ENCODE data around the gene MAPK10. TPM values are rescaled to one million over a fixed set of nuclear protein-coding genes. Genes with fewer than 3 reads are reported as not detected.

Gene MAPK10
- total RNA-seq, 1 donor from 2014 or later = 2.0 TPM

- Mint-ChIP-seq H3K27me3 (ENCODE audit: unreplicated experiment) (no peaks in the 10 kb centered on the region), H3K4me3 (ENCODE audit: unreplicated experiment) (no peak overlapping the region), H3K4me1 (ENCODE audit: unreplicated experiment) (no peaks in the 10 kb centered on the region), H3K27ac (ENCODE audit: unreplicated experiment) (no peak overlapping the region), H3K9me3 (ENCODE audit: unreplicated experiment) (peaks cover 4% of the 10 kb centered on the region), H3K36me3 (ENCODE audit: low read depth, unreplicated experiment) (peaks cover 3% of the 10 kb centered on the region)
- TF ChIP-seq, protein P1, sequence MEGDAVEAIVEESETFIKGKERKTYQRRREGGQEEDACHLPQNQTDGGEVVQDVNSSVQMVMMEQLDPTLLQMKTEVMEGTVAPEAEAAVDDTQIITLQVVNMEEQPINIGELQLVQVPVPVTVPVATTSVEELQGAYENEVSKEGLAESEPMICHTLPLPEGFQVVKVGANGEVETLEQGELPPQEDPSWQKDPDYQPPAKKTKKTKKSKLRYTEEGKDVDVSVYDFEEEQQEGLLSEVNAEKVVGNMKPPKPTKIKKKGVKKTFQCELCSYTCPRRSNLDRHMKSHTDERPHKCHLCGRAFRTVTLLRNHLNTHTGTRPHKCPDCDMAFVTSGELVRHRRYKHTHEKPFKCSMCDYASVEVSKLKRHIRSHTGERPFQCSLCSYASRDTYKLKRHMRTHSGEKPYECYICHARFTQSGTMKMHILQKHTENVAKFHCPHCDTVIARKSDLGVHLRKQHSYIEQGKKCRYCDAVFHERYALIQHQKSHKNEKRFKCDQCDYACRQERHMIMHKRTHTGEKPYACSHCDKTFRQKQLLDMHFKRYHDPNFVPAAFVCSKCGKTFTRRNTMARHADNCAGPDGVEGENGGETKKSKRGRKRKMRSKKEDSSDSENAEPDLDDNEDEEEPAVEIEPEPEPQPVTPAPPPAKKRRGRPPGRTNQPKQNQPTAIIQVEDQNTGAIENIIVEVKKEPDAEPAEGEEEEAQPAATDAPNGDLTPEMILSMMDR (IDR thresholded peaks at IDR 0.05; ENCODE audit: unreplicated experiment) = no peak
- no peak for DNase-seq (ENCODE audit: low spot score)
Measured at GRCh38 chr4:86108834-86109233, 251.0 kb downstream of the MAPK10 start.

DNA sequence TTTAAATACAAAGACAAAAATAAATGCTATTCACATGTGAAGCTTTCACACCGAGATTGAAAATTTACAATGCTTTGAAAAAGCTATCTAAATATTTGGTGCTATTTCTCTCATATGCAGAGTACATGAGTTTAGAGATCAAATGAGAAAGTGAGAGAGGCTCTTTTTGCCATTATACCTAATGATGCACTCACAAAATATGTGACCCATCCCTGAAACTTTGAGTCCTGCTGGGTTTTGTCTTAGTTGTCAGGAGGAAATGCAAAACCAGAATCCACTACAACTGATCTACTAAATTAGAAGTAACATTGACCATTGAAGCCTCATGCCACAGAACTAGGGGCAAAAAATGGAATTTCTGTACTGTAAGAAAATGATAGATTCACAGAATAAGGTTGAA lies 251.7 kb downstream of the MAPK10 start:
- no peak for DNase-seq (ENCODE audit: low spot score)

DNA sequence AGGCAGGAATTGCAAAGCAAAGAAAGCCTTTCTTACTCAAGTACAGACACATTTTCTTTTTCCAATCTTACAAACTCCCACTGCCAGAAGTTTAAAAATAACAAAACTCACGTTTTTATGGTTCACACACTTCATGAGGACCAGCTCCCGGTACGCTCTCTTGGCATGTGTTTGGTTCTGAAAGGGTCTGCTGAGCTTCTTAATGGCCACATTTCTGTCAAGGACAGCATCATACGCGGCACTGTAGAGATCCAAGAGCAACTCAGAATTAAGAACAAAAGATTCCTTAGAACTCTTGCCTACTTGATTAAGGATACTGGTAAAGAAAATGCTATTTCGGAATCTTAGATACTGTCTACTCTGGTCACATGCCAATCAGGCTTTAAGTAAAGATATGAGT lies 252.7 kb downstream of the MAPK10 start:
- H3K4me1 Mint-ChIP-seq (ENCODE audit: unreplicated experiment) = no peaks in the 10 kb centered on the region
- H3K27ac Mint-ChIP-seq (ENCODE audit: unreplicated experiment) = no peak overlapping the region
- DNase-seq (ENCODE audit: low spot score) = no peak
- TF ChIP-seq, protein P1 (IDR thresholded peaks at IDR 0.05; ENCODE audit: unreplicated experiment) = no peak
- no peaks in the 10 kb centered on the region for H3K36me3 Mint-ChIP-seq (ENCODE audit: low read depth, unreplicated experiment)
- H3K4me3 Mint-ChIP-seq (ENCODE audit: unreplicated experiment) = no peak overlapping the region
- peaks cover under 1% of the 10 kb centered on the region for H3K9me3 Mint-ChIP-seq (ENCODE audit: unreplicated experiment)
- no peaks in the 10 kb centered on the region for H3K27me3 Mint-ChIP-seq (ENCODE audit: unreplicated experiment)

More for the DNA sequence above, 251.7 kb downstream of the MAPK10 start:
- Mint-ChIP-seq H3K9me3 (ENCODE audit: unreplicated experiment) (peaks cover 4% of the 10 kb centered on the region), H3K4me1 (ENCODE audit: unreplicated experiment) (no peaks in the 10 kb centered on the region), H3K27me3 (ENCODE audit: unreplicated experiment) (no peaks in the 10 kb centered on the region), H3K27ac (ENCODE audit: unreplicated experiment) (no peak overlapping the region), H3K4me3 (ENCODE audit: unreplicated experiment) (no peak overlapping the region), H3K36me3 (ENCODE audit: low read depth, unreplicated experiment) (peaks cover 3% of the 10 kb centered on the region)
- TF ChIP-seq, protein P1 (IDR thresholded peaks at IDR 0.05; ENCODE audit: unreplicated experiment) = no peak

DNA sequence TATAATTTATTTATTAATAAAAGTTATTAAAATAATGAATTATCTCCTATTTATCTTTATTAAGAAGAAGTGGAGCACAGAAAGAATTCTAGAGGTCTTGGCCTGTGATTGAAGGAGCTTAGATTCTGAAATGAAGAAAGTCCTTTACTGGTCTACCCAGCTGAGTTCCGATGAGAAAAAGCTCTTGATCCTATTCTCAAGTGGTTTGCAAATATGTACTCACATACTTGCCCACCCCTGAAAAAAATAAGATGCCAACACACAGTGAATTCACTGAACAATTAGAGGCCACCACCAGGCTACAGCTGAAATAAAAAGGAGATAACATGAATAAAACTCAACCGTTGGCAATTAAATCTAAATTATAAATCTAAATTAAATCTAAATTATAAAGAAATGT lies 253.4 kb downstream of the MAPK10 start:
- no peak overlapping the region for H3K4me3 Mint-ChIP-seq (ENCODE audit: unreplicated experiment)
- no peaks in the 10 kb centered on the region for H3K9me3 Mint-ChIP-seq (ENCODE audit: unreplicated experiment)
- no peaks in the 10 kb centered on the region for H3K4me1 Mint-ChIP-seq (ENCODE audit: unreplicated experiment)
- no peaks in the 10 kb centered on the region for H3K36me3 Mint-ChIP-seq (ENCODE audit: low read depth, unreplicated experiment)
- TF ChIP-seq, protein P1 (IDR thresholded peaks at IDR 0.05; ENCODE audit: unreplicated experiment) = no peak
- H3K27me3 Mint-ChIP-seq (ENCODE audit: unreplicated experiment) = no peaks in the 10 kb centered on the region
- H3K27ac Mint-ChIP-seq (ENCODE audit: unreplicated experiment) = no peak overlapping the region
- no peak for DNase-seq (ENCODE audit: low spot score)

DNA sequence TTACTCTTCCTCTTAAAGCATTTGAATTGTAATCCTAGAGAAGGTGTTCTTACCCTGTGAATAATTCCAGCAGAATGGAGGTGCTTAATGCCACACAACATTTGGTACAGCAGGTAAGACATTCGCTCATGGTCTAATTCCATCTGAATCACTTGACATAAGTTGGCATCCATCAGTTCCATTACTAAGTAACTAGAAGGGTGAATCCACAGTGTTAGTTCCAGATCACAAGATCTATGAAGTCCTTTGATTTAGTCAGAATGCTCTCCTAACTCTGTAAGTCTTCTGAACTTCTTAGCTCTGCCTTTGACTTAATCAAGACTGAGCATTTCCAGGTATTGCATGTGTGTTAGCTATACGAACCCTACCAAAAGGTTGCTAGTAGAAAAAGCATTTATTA lies 258.0 kb downstream of the MAPK10 start:
- Mint-ChIP-seq H3K4me1 (ENCODE audit: unreplicated experiment) (no peaks in the 10 kb centered on the region), H3K27me3 (ENCODE audit: unreplicated experiment) (no peaks in the 10 kb centered on the region), H3K36me3 (ENCODE audit: low read depth, unreplicated experiment) (no peaks in the 10 kb centered on the region), H3K9me3 (ENCODE audit: unreplicated experiment) (no peaks in the 10 kb centered on the region), H3K4me3 (ENCODE audit: unreplicated experiment) (no peak overlapping the region), H3K27ac (ENCODE audit: unreplicated experiment) (no peak overlapping the region)
- TF ChIP-seq, protein P1 (IDR thresholded peaks at IDR 0.05; ENCODE audit: unreplicated experiment) = no peak
- DNase-seq (ENCODE audit: low spot score) = no peak
